SU-DHL-6 (cell line): Measurements from ENCODE around the gene UBXN10.

Experiments
- CTCF ChIP-seq: fragments of 200-600 bp; sonication (generic); IDR thresholded peaks from one replicate; pipeline ENCODE4 v1.5.1; 2017; ENCODE audit warnings: antibody characterized with exemption, mild to moderate bottlenecking, low read length, moderate library complexity; ENCODE audit not compliant: insufficient read depth, poor library complexity, severe bottlenecking
- EZH2phosphoT487 ChIP-seq: fragments of 200-600 bp; sonication (generic), shearing (Covaris generic); conservative IDR thresholded peaks from 2 replicates; pipeline ENCODE4 v1.6.1; 2018; ENCODE audit warnings: mild to moderate bottlenecking, antibody characterized with exemption, low read length, moderate library complexity, mixed read lengths

- TF ChIP-seq CTCF (no peak), EZH2phosphoT487 (no peak)
These were observed 2.9 kb upstream of the UBXN10 start for GRCh38 chr1:20183035-20183434.
